GM21717 (cell line): Measurements from ENCODE around the gene FBXO9.

Experiments
- ATAC-seq: cut with Tn5 transposase; IDR thresholded peaks from one replicate; pipeline ENCODE4 v1.9.1; 2021; ENCODE audit warnings: mild to moderate bottlenecking, moderate library complexity; ENCODE audit not compliant: unreplicated experiment

FBXO9 gene

GRCh38 chr6:53065266-53066076, at the start of gene FBXO9:
TSS of gene FBXO9 (plus strand) at chr6:53065404. CDS start at chr6:53065790, 386 bp downstream.
- peak; percentile 47 for ATAC-seq

GRCh38 chr6:53015486-53015885, 49.7 kb upstream of the FBXO9 start:
- no peak for ATAC-seq

- ATAC-seq: no peak
Observed at GRCh38 chr6:53018446-53018845, 46.8 kb upstream of the FBXO9 start.

- no peak for ATAC-seq
Observed at GRCh38 chr6:53020005-53020744, 45.0 kb upstream of the FBXO9 start.

GRCh38 chr6:53023323-53023722, 41.9 kb upstream of the FBXO9 start:
- no peak for ATAC-seq

GRCh38 chr6:53026526-53026925, 38.7 kb upstream of the FBXO9 start:
- no peak for ATAC-seq

GRCh38 chr6:53027131-53027718, 38.0 kb upstream of the FBXO9 start:
- ATAC-seq: no peak

GRCh38 chr6:53028467-53028866, 36.7 kb upstream of the FBXO9 start:
- no peak for ATAC-seq

GRCh38 chr6:53029257-53029656, 35.9 kb upstream of the FBXO9 start:
- ATAC-seq: no peak

GRCh38 chr6:53029761-53030160, 35.4 kb upstream of the FBXO9 start:
- no peak for ATAC-seq

GRCh38 chr6:53031281-53031680, 33.9 kb upstream of the FBXO9 start:
- ATAC-seq: no peak

GRCh38 chr6:53032849-53033248, 32.4 kb upstream of the FBXO9 start:
- no peak for ATAC-seq

- ATAC-seq: no peak
Observed at GRCh38 chr6:53033764-53034163, 31.4 kb upstream of the FBXO9 start.

GRCh38 chr6:53035549-53036213, 29.5 kb upstream of the FBXO9 start:
- no peak for ATAC-seq

GRCh38 chr6:53038141-53038540, 27.1 kb upstream of the FBXO9 start:
- ATAC-seq: no peak

- no peak for ATAC-seq
Observed at GRCh38 chr6:53038596-53038995, 26.6 kb upstream of the FBXO9 start.

- ATAC-seq: no peak
Observed at GRCh38 chr6:53041356-53041755, 23.8 kb upstream of the FBXO9 start.

GRCh38 chr6:53042112-53042511, 23.1 kb upstream of the FBXO9 start:
- ATAC-seq: no peak

- ATAC-seq: no peak
Observed at GRCh38 chr6:53043581-53043980, 21.6 kb upstream of the FBXO9 start.

GRCh38 chr6:53044071-53044470, 21.1 kb upstream of the FBXO9 start:
- ATAC-seq: no peak

GRCh38 chr6:53044572-53044971, 20.6 kb upstream of the FBXO9 start:
- no peak for ATAC-seq
